Transverse colon (tissue), 4 donors: Measurements from ENCODE around the gene PPP1R3D.

Experiments used
- EP300 ChIP-seq: sonication (generic); formaldehyde crosslinking; IDR thresholded peaks from one replicate; pipeline ENCODE4 v1.6.1; 2017; ENCODE audit warnings: antibody characterized with exemption, low read depth
- POLR2A ChIP-seq: fragments of 450-650 bp; IDR thresholded peaks from one replicate; pipeline ENCODE4 v1.6.1; 2016; ENCODE audit warnings: antibody characterized with exemption, mild to moderate bottlenecking, moderate library complexity
- POLR2AphosphoS5 ChIP-seq, 3 donors: sonication (generic); formaldehyde crosslinking; IDR thresholded peaks; one replicate each; pipeline ENCODE4 v1.6.1; 2016; ENCODE audit warnings: antibody characterized with exemption in 3 of 3
- TF ChIP-seq, protein P1 (sequence below), 5 experiments: fragments of 200-600 bp in 3 of 5; fragments of 450-650 bp in 2 of 5; sonication (generic) in 3 of 5; IDR thresholded peaks; 1 replicate in 2 of 5; 2 replicates in 3 of 5; pipeline ENCODE4 v1.5.1; 2016 to 2017; ENCODE audit warnings: antibody characterized with exemption in 5 of 5, inconsistent platforms in 3 of 5, mild to moderate bottlenecking in 2 of 5, moderate library complexity in 1 of 5

DNA sequence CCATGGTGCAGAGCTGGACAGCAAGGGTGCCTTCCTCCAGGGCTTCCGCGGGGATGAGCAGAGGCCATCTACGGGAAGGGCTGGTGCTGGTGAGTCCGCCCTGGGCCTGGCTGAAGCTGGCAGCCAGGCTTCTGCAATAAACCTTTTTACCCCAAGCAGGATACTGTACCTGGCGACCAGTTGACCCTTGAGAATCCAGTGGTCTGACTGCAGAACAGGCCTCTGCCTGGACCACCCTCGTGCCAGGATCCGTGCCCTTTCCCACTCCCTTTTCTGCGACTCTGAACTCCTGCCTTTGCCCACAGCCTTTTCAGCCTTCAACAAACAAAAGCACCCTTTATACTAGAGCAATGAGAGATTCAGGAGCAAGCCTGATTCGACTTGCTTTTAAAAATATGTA, 37.0 kb upstream of the PPP1R3D start:
- TF ChIP-seq, protein P1, sequence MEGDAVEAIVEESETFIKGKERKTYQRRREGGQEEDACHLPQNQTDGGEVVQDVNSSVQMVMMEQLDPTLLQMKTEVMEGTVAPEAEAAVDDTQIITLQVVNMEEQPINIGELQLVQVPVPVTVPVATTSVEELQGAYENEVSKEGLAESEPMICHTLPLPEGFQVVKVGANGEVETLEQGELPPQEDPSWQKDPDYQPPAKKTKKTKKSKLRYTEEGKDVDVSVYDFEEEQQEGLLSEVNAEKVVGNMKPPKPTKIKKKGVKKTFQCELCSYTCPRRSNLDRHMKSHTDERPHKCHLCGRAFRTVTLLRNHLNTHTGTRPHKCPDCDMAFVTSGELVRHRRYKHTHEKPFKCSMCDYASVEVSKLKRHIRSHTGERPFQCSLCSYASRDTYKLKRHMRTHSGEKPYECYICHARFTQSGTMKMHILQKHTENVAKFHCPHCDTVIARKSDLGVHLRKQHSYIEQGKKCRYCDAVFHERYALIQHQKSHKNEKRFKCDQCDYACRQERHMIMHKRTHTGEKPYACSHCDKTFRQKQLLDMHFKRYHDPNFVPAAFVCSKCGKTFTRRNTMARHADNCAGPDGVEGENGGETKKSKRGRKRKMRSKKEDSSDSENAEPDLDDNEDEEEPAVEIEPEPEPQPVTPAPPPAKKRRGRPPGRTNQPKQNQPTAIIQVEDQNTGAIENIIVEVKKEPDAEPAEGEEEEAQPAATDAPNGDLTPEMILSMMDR (IDR thresholded peaks at IDR 0.05), result no peak
- no peak for TF ChIP-seq EP300
- TF ChIP-seq POLR2A, result no peak
- TF ChIP-seq POLR2AphosphoS5 (IDR thresholded peaks at IDR 0.05), result no peak
